ENCODE data around the gene CHD3. TPM values are rescaled to one million over a fixed set of nuclear protein-coding genes. Genes with fewer than 3 reads are reported as not detected.

CHD3 gene
- total and polyA plus RNA-seq, 2 of the 13 experiments (the other 11 are each of a cell fraction or from before 2014, with no cell fraction given), result 2.7 to 3.7 TPM

- no peak for TF ChIP-seq ZNF530 (CRISPR knock-in tag; IDR thresholded peaks at IDR 0.05; ENCODE audit: low read depth)
- no peak for TF ChIP-seq SNAPC5 (CRISPR knock-in tag; IDR thresholded peaks at IDR 0.05; ENCODE audit: borderline replicate concordance)
- TF ChIP-seq ETV5 (CRISPR knock-in tag; IDR thresholded peaks at IDR 0.05; ENCODE audit: borderline replicate concordance), result peak; percentile 61; the same call in 1 of the 2 replicates
- TF ChIP-seq ZNF501 (CRISPR knock-in tag; IDR thresholded peaks at IDR 0.05), result peak; percentile 45; the same call in 1 of the 2 replicates
- TF ChIP-seq SP5 (CRISPR knock-in tag; IDR thresholded peaks at IDR 0.05; ENCODE audit: borderline replicate concordance, low read depth), result peak; percentile 67; the same call in 1 of the 2 replicates
- no peak for TF ChIP-seq ZNF749 (CRISPR knock-in tag; IDR thresholded peaks at IDR 0.05; ENCODE audit: borderline replicate concordance)
- 0 out of 2 replicates have a peak, but pooled peaks have one; percentile 0 for TF ChIP-seq ZNF430 (CRISPR knock-in tag; IDR thresholded peaks at IDR 0.05)
- TF ChIP-seq GABPB1 (CRISPR knock-in tag; IDR thresholded peaks at IDR 0.05), result peak; percentile 95
- TF ChIP-seq ZNF317 (CRISPR knock-in tag; IDR thresholded peaks at IDR 0.05), result no peak
- no peak for TF ChIP-seq ZNF747 (CRISPR knock-in tag; IDR thresholded peaks at IDR 0.05; ENCODE audit: borderline replicate concordance)
- TF ChIP-seq PHF20 (CRISPR knock-in tag; IDR thresholded peaks at IDR 0.05), result peak; percentile 86
- no peak for TF ChIP-seq HOXA5 (CRISPR knock-in tag; IDR thresholded peaks at IDR 0.05)
- TF ChIP-seq ZFP82 (CRISPR knock-in tag; IDR thresholded peaks at IDR 0.05; ENCODE audit: borderline replicate concordance), result 0 out of 2 replicates have a peak, but pooled peaks have one; percentile 59
- TF ChIP-seq JDP2 (CRISPR knock-in tag; IDR thresholded peaks at IDR 0.05; ENCODE audit: borderline replicate concordance), result no peak; the same call in 1 of the 2 replicates
- 0 out of 2 replicates have a peak, but pooled peaks have one; percentile 38 for TF ChIP-seq ZFP36L1 (CRISPR knock-in tag; IDR thresholded peaks at IDR 0.05)
- no peak for TF ChIP-seq ZNF550 (CRISPR knock-in tag; IDR thresholded peaks at IDR 0.05; ENCODE audit: borderline replicate concordance)
- peak; percentile 62 for TF ChIP-seq HNRNPLL (IDR thresholded peaks at IDR 0.05; ENCODE audit: low read depth, low read length, poor library complexity, severe bottlenecking)
- 0 out of 2 replicates have a peak, but pooled peaks have one; percentile 20 for TF ChIP-seq ZNF776 (CRISPR knock-in tag; IDR thresholded peaks at IDR 0.05)
Observed at GRCh38 chr17:7931709-7932482, 43.3 kb downstream of the CHD3 start, which contains the start of the genes CNTROB and TRAPPC1 (continued).
